Right ventricle myocardium inferior (tissue), 1 donor: ENCODE results near the gene LST1. TPM values are rescaled to one million over a fixed set of nuclear protein-coding genes. Genes with fewer than 3 reads are reported as not detected.

Source experiments
- ATAC-seq: fragments of 200-7000 bp; cut with Tn5 transposase; one replicate; pipeline ENCODE4 v1.9.1; 2020; ENCODE audit warnings: mild to moderate bottlenecking, moderate library complexity
- DNase-seq: peaks from one replicate; pipeline ENCODE4 v3.0.0; 2021; ENCODE audit errors: missing footprints
- intact Hi-C: fragments of 100-400 bp; cut with DNase I; formaldehyde crosslinking; loops from one replicate; pipeline ENCODE4 v1.11.0; 2022
- microRNA-seq: library from miRNA; unstranded; fragments of <30 nt; microRNA quantifications from one replicate; pipeline ENCODE4 v1.2.0, GENCODE V29; 2020
- total RNA-seq: library from RNA; stranded (reverse); fragmentation: NEBNext Ultra II Directional; extraction: Animal tissue kit (Norgen Biotek cat#: 25700); gene quantifications from one replicate; pipeline ENCODE4 v1.2.1, GENCODE V29; 2021
- donor health status: DM: no; HTN: yes; CAD: no; lungs with severe emphysema.

LST1 gene
- total RNA-seq, 1 donor from 2014 or later = 9.0 TPM

DNA sequence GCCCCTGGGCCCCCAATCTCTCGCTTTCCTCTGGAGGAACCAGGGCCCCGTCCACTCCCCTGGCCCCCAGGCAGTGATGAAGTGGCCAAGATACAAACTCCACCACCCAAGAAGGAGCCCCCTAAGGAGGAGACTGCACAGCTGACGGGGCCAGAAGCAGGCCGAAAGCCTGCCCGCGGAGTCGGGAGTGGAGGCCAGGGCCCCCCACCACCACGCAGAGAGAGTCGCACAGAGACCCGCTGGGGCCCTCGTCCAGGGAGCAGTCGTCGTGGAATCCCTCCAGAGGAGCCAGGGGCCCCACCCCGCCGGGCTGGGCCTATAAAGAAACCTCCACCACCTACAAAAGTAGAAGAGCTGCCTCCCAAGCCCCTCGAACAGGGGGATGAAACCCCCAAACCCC lies 45.1 kb downstream of the LST1 start:
- intact Hi-C loops = no loop called here
- DNase-seq (no peak), ATAC-seq (no peak)

DNA sequence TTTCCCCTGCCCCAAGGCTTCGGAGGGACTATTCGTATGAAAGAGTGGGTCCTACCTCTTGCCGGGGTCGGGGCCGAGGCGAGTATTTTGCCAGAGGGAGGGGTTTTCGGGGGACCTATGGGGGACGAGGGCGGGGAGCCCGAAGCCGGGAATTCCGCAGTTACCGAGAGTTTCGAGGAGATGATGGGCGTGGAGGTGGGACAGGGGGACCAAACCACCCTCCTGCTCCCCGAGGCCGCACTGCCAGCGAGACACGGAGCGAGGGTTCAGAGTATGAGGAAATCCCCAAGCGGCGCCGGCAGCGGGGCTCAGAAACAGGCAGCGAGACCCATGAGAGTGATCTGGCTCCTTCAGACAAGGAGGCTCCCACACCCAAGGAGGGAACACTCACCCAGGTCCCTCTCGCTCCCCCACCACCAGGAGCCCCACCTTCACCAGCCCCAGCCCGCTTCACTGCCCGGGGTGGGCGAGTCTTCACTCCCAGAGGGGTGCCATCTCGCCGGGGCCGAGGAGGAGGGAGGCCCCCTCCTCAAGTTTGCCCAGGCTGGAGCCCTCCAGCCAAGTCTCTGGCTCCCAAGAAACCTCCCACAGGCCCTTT lies 45.7 kb downstream of the LST1 start:
- DNase-seq = no peak
- intact Hi-C loops = no loop called here
- ATAC-seq = no peak

DNA sequence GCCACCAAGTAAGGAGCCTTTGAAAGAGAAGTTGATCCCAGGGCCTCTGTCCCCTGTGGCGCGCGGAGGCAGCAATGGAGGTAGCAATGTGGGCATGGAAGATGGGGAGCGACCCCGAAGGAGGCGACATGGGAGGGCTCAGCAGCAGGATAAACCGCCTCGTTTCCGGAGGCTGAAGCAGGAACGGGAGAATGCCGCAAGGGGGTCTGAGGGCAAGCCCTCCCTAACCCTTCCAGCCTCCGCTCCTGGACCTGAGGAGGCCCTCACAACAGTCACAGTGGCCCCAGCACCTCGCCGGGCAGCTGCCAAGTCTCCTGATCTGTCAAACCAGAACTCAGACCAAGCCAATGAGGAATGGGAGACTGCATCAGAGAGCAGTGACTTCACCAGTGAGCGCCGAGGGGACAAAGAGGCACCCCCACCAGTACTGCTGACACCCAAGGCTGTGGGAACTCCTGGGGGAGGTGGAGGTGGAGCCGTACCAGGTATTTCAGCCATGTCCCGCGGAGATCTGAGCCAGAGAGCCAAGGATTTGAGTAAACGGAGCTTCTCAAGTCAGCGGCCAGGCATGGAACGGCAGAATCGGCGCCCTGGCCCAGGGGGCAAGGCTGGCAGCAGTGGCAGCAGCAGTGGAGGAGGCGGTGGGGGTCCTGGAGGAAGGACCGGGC lies 46.3 kb downstream of the LST1 start:
- ATAC-seq = no peak
- intact Hi-C loops = no loop called here
- no peak for DNase-seq

DNA sequence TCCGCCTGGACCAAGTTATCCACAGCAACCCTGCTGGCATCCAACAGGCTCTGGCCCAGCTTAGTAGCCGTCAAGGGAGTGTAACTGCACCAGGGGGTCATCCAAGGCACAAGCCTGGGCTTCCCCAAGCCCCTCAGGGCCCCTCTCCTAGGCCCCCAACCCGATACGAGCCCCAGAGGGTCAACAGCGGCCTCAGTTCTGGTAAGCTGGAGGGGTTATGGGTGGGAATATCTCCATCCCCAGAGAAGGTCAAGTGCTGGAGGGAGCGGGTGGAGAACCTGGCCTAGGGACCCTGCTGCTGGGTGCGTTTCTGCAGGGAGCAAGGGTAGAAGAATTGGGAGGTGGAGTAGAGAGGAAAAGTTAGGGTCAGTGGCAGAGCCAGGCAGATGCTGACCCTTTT lies 47.4 kb downstream of the LST1 start:
- DNase-seq = no peak
- ATAC-seq = no peak
- intact Hi-C loops = no loop called here

DNA sequence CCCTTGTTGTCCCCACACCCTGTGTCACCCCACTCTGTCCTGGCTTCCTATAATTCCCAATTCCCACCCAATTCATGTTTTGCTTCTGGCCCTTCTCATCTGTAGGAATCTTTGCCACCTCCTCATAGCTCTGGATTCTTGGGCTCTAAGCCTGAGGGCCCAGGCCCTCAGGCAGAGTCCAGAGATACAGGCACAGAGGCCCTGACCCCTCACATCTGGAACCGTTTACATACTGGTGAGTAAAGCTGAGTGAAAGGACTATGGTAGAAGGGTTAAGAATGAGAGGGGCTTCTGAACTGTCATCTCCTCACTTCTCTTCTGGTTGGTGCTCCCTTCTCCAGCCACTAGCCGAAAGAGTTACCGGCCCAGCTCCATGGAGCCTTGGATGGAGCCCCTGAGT lies 48.1 kb downstream of the LST1 start:
- DNase-seq = no peak
- intact Hi-C loops = no loop called here
- no peak for ATAC-seq

DNA sequence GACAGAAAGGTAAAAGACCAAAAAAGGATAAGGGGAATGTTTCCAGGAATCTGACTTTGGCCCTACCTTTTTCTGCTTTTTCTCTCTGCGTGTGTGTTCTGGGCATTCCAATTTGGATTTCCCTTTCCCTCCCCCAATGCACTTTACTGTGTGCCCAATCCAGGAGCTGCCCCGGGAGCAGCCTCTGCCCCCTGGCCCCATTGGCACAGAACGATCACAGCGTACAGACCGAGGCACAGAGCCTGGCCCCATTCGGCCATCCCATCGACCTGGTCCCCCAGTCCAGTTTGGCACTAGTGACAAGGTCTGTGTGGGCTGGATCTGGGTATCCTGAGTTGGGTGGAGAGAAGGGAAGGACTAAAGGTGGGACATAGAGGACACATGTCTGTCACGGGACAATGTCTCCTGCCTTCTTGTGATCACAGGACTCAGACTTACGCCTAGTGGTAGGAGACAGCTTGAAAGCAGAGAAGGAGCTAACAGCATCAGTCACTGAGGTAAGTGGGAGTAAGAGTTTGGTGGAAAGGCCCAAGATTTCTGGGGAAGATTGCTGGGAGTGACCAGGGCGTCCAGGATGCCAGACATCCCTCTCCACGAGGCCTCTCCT lies 49.0 kb downstream of the LST1 start:
- no peak for DNase-seq
- ATAC-seq = no peak
- intact Hi-C loops = no loop called here

DNA sequence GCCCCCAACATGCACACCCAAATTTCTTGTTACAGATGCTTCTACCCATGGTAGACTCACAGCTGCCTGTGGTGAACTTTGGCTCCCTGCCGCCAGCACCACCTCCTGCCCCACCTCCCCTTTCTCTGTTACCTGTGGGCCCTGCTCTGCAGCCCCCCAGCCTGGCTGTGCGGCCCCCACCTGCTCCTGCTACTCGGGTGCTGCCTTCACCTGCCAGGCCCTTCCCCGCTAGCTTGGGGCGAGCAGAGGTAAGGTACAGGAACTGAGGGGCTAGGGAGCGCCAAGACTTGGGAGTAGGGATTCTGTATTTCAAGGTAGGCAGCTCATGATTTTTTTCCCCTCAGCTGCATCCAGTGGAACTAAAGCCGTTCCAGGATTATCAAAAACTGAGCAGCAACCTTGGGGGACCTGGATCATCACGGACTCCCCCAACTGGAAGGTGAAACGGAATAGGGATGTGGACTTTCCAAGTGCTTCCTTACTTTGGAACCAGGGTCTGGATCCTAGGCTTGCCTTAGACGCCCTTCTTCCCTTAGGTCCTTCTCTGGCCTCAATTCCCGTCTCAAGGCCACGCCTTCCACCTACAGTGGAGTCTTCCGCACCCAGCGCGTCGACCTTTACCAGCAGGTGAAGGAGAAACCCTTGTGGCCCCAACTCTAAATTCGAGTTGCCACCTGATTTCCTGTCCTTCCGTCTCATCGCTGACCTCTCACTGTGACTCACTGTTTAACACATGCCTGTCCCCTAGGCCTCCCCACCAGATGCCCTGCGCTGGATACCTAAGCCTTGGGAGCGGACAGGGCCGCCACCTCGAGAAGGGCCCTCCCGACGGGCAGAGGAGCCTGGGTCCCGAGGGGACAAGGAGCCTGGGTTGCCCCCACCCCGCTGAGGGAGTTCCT lies 50.9 kb downstream of the LST1 start:
- no peak for ATAC-seq

More for the DNA sequence above, 50.9 kb downstream of the LST1 start:
- intact Hi-C loops = no loop called here
- no peak for DNase-seq

Small RNAs within 50 kb of the gene (microRNA-seq; reads per million reads assigned to microRNA genes)
- gene MIR6832 = not detected

Other genes with a start within 250 kb of the LST1 start
- gene HLA-B, start 229.1 kb upstream of the LST1 start, total RNA-seq = 465 TPM
- 8.3 TPM for gene MICA, start 182.7 kb upstream of the LST1 start, total RNA-seq
- gene MICB, start 88.1 kb upstream of the LST1 start, total RNA-seq = 1.5 TPM
- gene MCCD1, start 57.3 kb upstream of the LST1 start, total RNA-seq = not detected
- 159 TPM for gene DDX39B, start 44.3 kb upstream of the LST1 start, total RNA-seq
- 2.2 TPM for gene ATP6V1G2, start 39.7 kb upstream of the LST1 start, total RNA-seq
- gene NFKBIL1, start 38.7 kb upstream of the LST1 start, total RNA-seq = 10.8 TPM
- not detected for gene LTA, start 14.0 kb upstream of the LST1 start, total RNA-seq
- gene TNF, start 10.7 kb upstream of the LST1 start, total RNA-seq = 0.51 TPM
- gene LTB, start 3.9 kb upstream of the LST1 start, total RNA-seq = 1.6 TPM
- gene NCR3, start 6.7 kb downstream of the LST1 start, total RNA-seq = 0.49 TPM
- 22.1 TPM for gene AIF1, start 29.0 kb downstream of the LST1 start, total RNA-seq
- gene PRRC2A, start 34.4 kb downstream of the LST1 start, total RNA-seq = 82.7 TPM
- 260 TPM for gene BAG6, start 66.4 kb downstream of the LST1 start, total RNA-seq
- gene APOM, start 69.6 kb downstream of the LST1 start, total RNA-seq = 0.87 TPM
- gene C6orf47, start 74.5 kb downstream of the LST1 start, total RNA-seq = 17.0 TPM
- 17.1 TPM for gene GPANK1, start 78.7 kb downstream of the LST1 start, total RNA-seq
- 97.3 TPM for gene CSNK2B, start 79.8 kb downstream of the LST1 start, total RNA-seq
- gene LY6G5B, start 83.7 kb downstream of the LST1 start, total RNA-seq = 3.9 TPM
- 1.5 TPM for gene LY6G5C, start 94.8 kb downstream of the LST1 start, total RNA-seq
- gene ABHD16A, start 117.0 kb downstream of the LST1 start, total RNA-seq = 26.9 TPM
- gene LY6G6F, start 120.6 kb downstream of the LST1 start, total RNA-seq = not detected
- gene LY6G6D, start 129.1 kb downstream of the LST1 start, total RNA-seq = not detected
- not detected for gene LY6G6C, start 135.5 kb downstream of the LST1 start, total RNA-seq
- gene MPIG6B, start 137.1 kb downstream of the LST1 start, total RNA-seq = 0.70 TPM
- 40.6 TPM for gene DDAH2, start 143.0 kb downstream of the LST1 start, total RNA-seq
- 102 TPM for gene CLIC1, start 150.3 kb downstream of the LST1 start, total RNA-seq
- gene MSH5, start 153.7 kb downstream of the LST1 start, total RNA-seq = 2.0 TPM
- gene SAPCD1, start 176.4 kb downstream of the LST1 start, total RNA-seq = 0.57 TPM
- 12.1 TPM for gene VWA7, start 191.1 kb downstream of the LST1 start, total RNA-seq
- gene VARS1, start 209.5 kb downstream of the LST1 start, total RNA-seq = 29.7 TPM
- gene LSM2, start 220.7 kb downstream of the LST1 start, total RNA-seq = 24.6 TPM
- gene HSPA1L, start 229.0 kb downstream of the LST1 start, total RNA-seq = 1.6 TPM
- 298 TPM for gene HSPA1A, start 229.3 kb downstream of the LST1 start, total RNA-seq
- 215 TPM for gene HSPA1B, start 241.5 kb downstream of the LST1 start, total RNA-seq